ENCODE data around the gene IFT81. TPM values are rescaled to one million over a fixed set of nuclear protein-coding genes. Genes with fewer than 3 reads are reported as not detected.
A peak's percentile ranks its signal among the peaks of the same experiment; 100 is the strongest.

The IFT81 gene
- total RNA-seq, 1 experiment from 2014 or later = 10.5 TPM

GRCh38 chr12:110168732-110169455 is 44.7 kb downstream of the IFT81 start:
- POLR2A ChIA-PET = interaction anchor here (0.5 kb wide), 1 partner anchor 25 kb away, joined by 3 read pairs; no protein-coding TSS in a partner anchor
- no peak for TF ChIP-seq OVOL2 (CRISPR knock-in tag; IDR thresholded peaks at IDR 0.05; ENCODE audit: borderline replicate concordance)
- TF ChIP-seq ERG (CRISPR knock-in tag; IDR thresholded peaks at IDR 0.05) = no peak
- TF ChIP-seq ZNF232 (CRISPR knock-in tag; IDR thresholded peaks at IDR 0.05) = no peak
- no peak for TF ChIP-seq ZNF121 (CRISPR knock-in tag; IDR thresholded peaks at IDR 0.05)
- no peak for TF ChIP-seq ZNF532 (CRISPR knock-in tag; IDR thresholded peaks at IDR 0.05; ENCODE audit: borderline replicate concordance)
- TF ChIP-seq USF2 (CRISPR knock-in tag; IDR thresholded peaks at IDR 0.05) = no peak
- no peak for TF ChIP-seq JUN (CRISPR knock-in tag; IDR thresholded peaks at IDR 0.05)
- TF ChIP-seq RORB (CRISPR knock-in tag; IDR thresholded peaks at IDR 0.05) = no peak
- no peak for TF ChIP-seq JAZF1 (CRISPR knock-in tag; IDR thresholded peaks at IDR 0.05)
- no peak for TF ChIP-seq ZNF425 (CRISPR knock-in tag; conservative IDR thresholded peaks at IDR 0.05)
- TF ChIP-seq HMGXB4 (CRISPR knock-in tag; IDR thresholded peaks at IDR 0.05) = no peak
- TF ChIP-seq ZMAT4 (CRISPR knock-in tag; IDR thresholded peaks at IDR 0.05) = no peak
- TF ChIP-seq ZNF317 (CRISPR knock-in tag; IDR thresholded peaks at IDR 0.05; ENCODE audit: borderline replicate concordance, low read depth) = no peak
- no peak for TF ChIP-seq AR (CRISPR knock-in tag; IDR thresholded peaks at IDR 0.05)
- no peak for TF ChIP-seq GABPB1 (CRISPR knock-in tag; IDR thresholded peaks at IDR 0.05)
- TF ChIP-seq ZNF263 (CRISPR knock-in tag; IDR thresholded peaks at IDR 0.05; ENCODE audit: low read depth) = no peak
- peaks cover 17% of the 10 kb centered on the region for H3K4me1 Mint-ChIP-seq
- DNase-seq (ENCODE audit: low spot score) (no peak), ATAC-seq (no peak)
- H3K27ac Mint-ChIP-seq = 0 out of 2 replicates have a peak overlapping the region, but pooled peaks have one; percentile 27
- CTCF ChIA-PET = no interaction called here
- H3K9me3 Mint-ChIP-seq = peaks cover 5% of the 10 kb centered on the region
- peaks cover 11% of the 10 kb centered on the region for H3K36me3 Mint-ChIP-seq
- H3K4me3 Mint-ChIP-seq = no peak overlapping the region
- H3K27me3 Mint-ChIP-seq (ENCODE audit: low read depth) = no peaks in the 10 kb centered on the region
